Measurements from ENCODE around the gene MED29. TPM values are rescaled to one million over a fixed set of nuclear protein-coding genes. Genes with fewer than 3 reads are reported as not detected.
A peak's percentile ranks its signal among the peaks of the same experiment; 100 is the strongest.

The MED29 gene
- total and polyA plus RNA-seq, 2 of the 13 experiments (the other 11 are each of a cell fraction or from before 2014, with no cell fraction given) = 14.0 to 19.7 TPM

DNA sequence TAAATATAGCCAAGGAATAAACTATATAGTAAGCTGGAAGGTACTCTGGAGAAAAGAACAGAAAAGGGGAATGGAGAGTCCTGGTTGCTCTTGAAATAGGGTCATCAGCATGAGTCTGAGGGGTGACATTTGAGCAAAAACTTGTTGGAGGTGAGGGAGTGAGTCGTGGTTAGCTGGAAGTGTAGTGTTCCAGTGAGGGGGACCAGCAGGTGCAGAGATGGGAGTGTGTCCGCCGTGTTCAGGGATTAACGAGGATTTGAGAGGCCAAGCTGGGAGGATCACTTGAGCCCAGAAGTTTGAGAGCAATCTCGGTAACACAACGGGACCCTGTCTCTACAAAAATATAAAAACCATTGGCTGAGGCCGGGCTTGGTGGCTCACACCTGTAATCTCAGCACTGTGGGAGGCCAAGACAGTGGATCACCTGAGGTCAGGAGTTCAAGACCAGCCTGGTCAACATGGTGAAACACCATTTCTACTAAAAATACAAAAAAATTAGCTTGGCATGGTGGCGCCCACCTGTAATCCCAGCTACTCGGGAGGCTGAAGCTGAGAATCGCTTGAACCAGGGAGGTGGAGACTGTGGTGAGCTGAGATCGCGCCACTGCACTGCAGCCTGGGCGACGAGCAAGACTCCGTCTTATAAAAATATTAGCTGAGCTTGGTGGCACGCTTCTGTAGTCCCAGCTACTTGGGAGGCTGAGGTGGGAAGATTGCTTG, 55.3 kb downstream of the MED29 start:
- in situ Hi-C loops (cut with HindIII; ENCODE audit: extremely low pct_ligation_motif_present, low pct_unique_long_range_greater_than_20kb) = no loop called here
- H3K4me3 ChIP-seq (replicated peaks in 1 of 3; ENCODE audit: insufficient read depth in 1 of 3, low read depth in 2 of 3, low read length in 3 of 3) = peak overlapping the region; percentile 81 to 98 (median 94)
- peaks cover 65% of the 10 kb centered on the region for H3K79me2 ChIP-seq (ENCODE audit: insufficient read depth, low read length)
- DNase-seq (ENCODE audit: low spot score) (no peak), FAIRE-seq (no peak), ATAC-seq (no peak)
- H3K27ac ChIP-seq (ENCODE audit: extremely low read length, insufficient read depth, low read length) = peak overlapping the region; percentile 91
- no peak overlapping the region for H2AFZ ChIP-seq (ENCODE audit: low read length)
- ChIA-PET POLR2A (interaction anchor here (1.2 to 2.8 kb wide), 5 partner anchors 11 to 86 kb away, joined by 3 to 25 read pairs (median 8); partner anchors contain the start of genes EID2B and RPS16), CTCF (ENCODE audit: low intra/inter-chr PET ratio, low total read pairs) (no interaction called here)
- H3K27me3 ChIP-seq (ENCODE audit: control insufficient read depth in 1 of 2, insufficient read depth in 2 of 2, low read length in 2 of 2) = peaks cover 0 to 3% of the 10 kb centered on the region in 2 experiments; a peak in 2 of 5 replicates
- no peaks in the 10 kb centered on the region for H3K9me3 ChIP-seq (ENCODE audit: low read length)
- peak overlapping the region; percentile 85 for H3K4me2 ChIP-seq (ENCODE audit: low read depth, low read length)
- TF ChIP-seq ZNF781 (CRISPR knock-in tag; IDR thresholded peaks at IDR 0.05; ENCODE audit: borderline replicate concordance, not compliant biosample characterization) (no peak), ZNF614 (CRISPR knock-in tag; IDR thresholded peaks at IDR 0.05; ENCODE audit: borderline replicate concordance) (no peak), ZFY (CRISPR knock-in tag; IDR thresholded peaks at IDR 0.05) (no peak), MAFF (IDR thresholded peaks at IDR 0.05; ENCODE audit: low read depth, low read length) (no peak), NCOA2 (CRISPR knock-in tag; IDR thresholded peaks at IDR 0.05) (no peak), ZNF460 (CRISPR knock-in tag; IDR thresholded peaks at IDR 0.05; ENCODE audit: borderline replicate concordance) (peak; percentile 55; the same call in 1 of the 2 replicates), LCORL (IDR thresholded peaks at IDR 0.05) (no peak), LCORL (CRISPR knock-in tag; IDR thresholded peaks at IDR 0.05) (no peak), SALL1 (CRISPR knock-in tag; IDR thresholded peaks at IDR 0.05) (0 out of 2 replicates have a peak, but pooled peaks have one; percentile 12), ZNF234 (CRISPR knock-in tag; conservative IDR thresholded peaks at IDR 0.05) (no peak), ZNF619 (CRISPR knock-in tag; IDR thresholded peaks at IDR 0.05) (no peak)
- peak overlapping the region; percentile 93 for H3K9ac ChIP-seq (ENCODE audit: insufficient read depth, low read depth, low read length)
- intact Hi-C loops (cut with micrococcal nuclease; ENCODE audit: unreplicated experiment) = no loop called here
- H4K20me1 ChIP-seq (ENCODE audit: insufficient read depth, low read length) = 0 out of 2 replicates have a peak, but pooled peaks cover 3% of the 10 kb centered on the region
- peaks cover 52% of the 10 kb centered on the region for H3K4me1 ChIP-seq (ENCODE audit: insufficient read depth, low read length)
- peaks cover 3 to 12% of the 10 kb centered on the region in 2 experiments; a peak in 4 of 5 replicates for H3K36me3 ChIP-seq (replicated peaks in 1 of 2; ENCODE audit: control insufficient read depth in 1 of 2, insufficient read depth in 2 of 2, low read length in 2 of 2)
- BruUV-seq (replicated peaks) = no TSS peak
- 76% methylated on average over 16 of the region's 16 CpGs for WGBS (ENCODE audit: low lambda C conversion rate)

All from HepG2 (cell line).